Neural progenitor cell (in vitro differentiated cells): ENCODE data around the gene CLDN17. TPM values are rescaled to one million over a fixed set of nuclear protein-coding genes. Genes with fewer than 3 reads are reported as not detected.

ENCODE experiments used
- DNase-seq: peaks from one replicate; pipeline ENCODE4 v3.0.0-alpha.2; 2016; ENCODE audit warnings: low spot score
- H2AFZ ChIP-seq: fragments of 200-600 bp; sonication (generic); replicated peaks from 2 replicates; pipeline ENCODE4 v1.6.1; 2016; ENCODE audit warnings: antibody characterized with exemption
- H3F3A ChIP-seq: fragments of 200-600 bp; sonication (generic); 2 replicates; pipeline ENCODE4 v1.6.1; 2016; ENCODE audit warnings: antibody characterized with exemption, low read depth
- H3K27ac ChIP-seq: fragments of 200-600 bp; sonication (generic); 2 replicates; pipeline ENCODE4 v1.5.1; 2016; ENCODE audit warnings: mild to moderate bottlenecking
- H3K27me3 ChIP-seq: fragments of 200-600 bp; sonication (generic); 2 replicates; pipeline ENCODE4 v1.6.1; 2016; ENCODE audit warnings: mild to moderate bottlenecking, moderate library complexity
- H3K36me3 ChIP-seq: fragments of 200-600 bp; sonication (generic); 2 replicates; pipeline ENCODE4 v1.5.1; 2016
- H3K4me1 ChIP-seq: fragments of 200-600 bp; sonication (generic); 2 replicates; pipeline ENCODE4 v1.6.1; 2016; ENCODE audit warnings: mixed run types
- H3K4me2 ChIP-seq: fragments of 200-600 bp; sonication (generic); 2 replicates; pipeline ENCODE4 v1.6.1; 2016
- H3K4me3 ChIP-seq: fragments of 200-600 bp; sonication (generic); 2 replicates; pipeline ENCODE4 v1.5.1; 2016
- H3K79me2 ChIP-seq: fragments of 200-600 bp; sonication (generic); 2 replicates; pipeline ENCODE4 v1.6.1; 2016; ENCODE audit warnings: low read depth
- H3K9ac ChIP-seq: fragments of 200-600 bp; sonication (generic); 2 replicates; pipeline ENCODE4 v1.6.1; 2016
- H3K9me3 ChIP-seq: fragments of 200-600 bp; sonication (generic); 2 replicates; pipeline ENCODE4 v1.5.1; 2016; ENCODE audit warnings: low read depth
- H4K20me1 ChIP-seq: fragments of 200-600 bp; sonication (generic); 2 replicates; pipeline ENCODE4 v1.6.1; 2016; ENCODE audit warnings: low read depth
- H3K27ac Mint-ChIP-seq: 3 replicates; pipeline ENCODE4 v1.8.0; 2021; ENCODE audit warnings: mixed read lengths
- H3K27me3 Mint-ChIP-seq: 2 replicates; pipeline ENCODE4 v1.8.0; 2022; ENCODE audit warnings: low read depth, mild to moderate bottlenecking, inconsistent platforms, moderate library complexity, mixed read lengths; ENCODE audit not compliant: insufficient read depth
- H3K36me3 Mint-ChIP-seq: 3 replicates; pipeline ENCODE4 v1.8.0; 2021; ENCODE audit warnings: mixed read lengths
- H3K4me1 Mint-ChIP-seq: 3 replicates; pipeline ENCODE4 v1.8.0; 2021; ENCODE audit warnings: mixed read lengths
- H3K4me3 Mint-ChIP-seq: 3 replicates; pipeline ENCODE4 v1.8.0; 2021; ENCODE audit warnings: mild to moderate bottlenecking, moderate library complexity, mixed read lengths
- H3K9me3 Mint-ChIP-seq: 3 replicates; pipeline ENCODE4 v1.8.0; 2020; ENCODE audit warnings: mixed read lengths
- EZH2 ChIP-seq: fragments of 200-600 bp; sonication (generic); IDR thresholded peaks from 2 replicates; pipeline ENCODE4 v1.6.1; 2017; ENCODE audit warnings: antibody characterized with exemption, mild to moderate bottlenecking, moderate library complexity
- EZH2phosphoT487 ChIP-seq: fragments of 200-600 bp; sonication (generic); IDR thresholded peaks from 2 replicates; pipeline ENCODE4 v1.6.1; 2017; ENCODE audit warnings: antibody characterized with exemption
- total RNA-seq: library from RNA; depleted of rRNA; stranded (reverse); fragments of >200 nt; gene quantifications from 2 replicates; pipeline ENCODE4 v1.2.3, GENCODE V29; 2015; ENCODE audit warnings: low replicate concordance
- TF ChIP-seq, protein P1 (sequence below): fragments of 200-600 bp; sonication (generic); IDR thresholded peaks from 2 replicates; pipeline ENCODE4 v1.5.1; 2017; ENCODE audit warnings: antibody characterized with exemption, mild to moderate bottlenecking

The CLDN17 gene, protein sequence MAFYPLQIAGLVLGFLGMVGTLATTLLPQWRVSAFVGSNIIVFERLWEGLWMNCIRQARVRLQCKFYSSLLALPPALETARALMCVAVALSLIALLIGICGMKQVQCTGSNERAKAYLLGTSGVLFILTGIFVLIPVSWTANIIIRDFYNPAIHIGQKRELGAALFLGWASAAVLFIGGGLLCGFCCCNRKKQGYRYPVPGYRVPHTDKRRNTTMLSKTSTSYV
- not detected in 2 replicates for total RNA-seq

DNA sequence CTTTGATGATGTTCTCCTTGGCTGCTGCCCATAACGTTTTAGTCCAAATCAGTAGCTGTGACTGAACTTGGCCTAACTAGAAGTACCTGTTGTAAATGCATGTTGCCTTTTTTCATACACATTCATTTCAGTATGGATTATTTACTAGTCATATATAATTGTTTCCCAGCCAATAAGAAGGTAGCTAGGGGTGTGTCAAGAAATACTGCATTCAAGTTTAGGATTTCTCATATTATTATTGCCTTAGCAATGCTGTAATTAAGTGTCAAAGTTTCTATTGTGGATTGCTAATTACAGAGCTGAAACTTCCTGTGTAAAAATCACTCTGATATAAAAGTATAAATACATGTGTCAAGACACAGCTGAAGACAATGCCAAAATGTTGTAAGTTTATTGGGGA lies at the start of gene CLDN17:
TSS of gene CLDN17 (minus strand) at position 101 of the 400 bp plus-strand sequence. CDS start 188 bp downstream, outside the sequence.
- H3K27me3 Mint-ChIP-seq, result no peaks in the 10 kb centered on the region
- Histone ChIP-seq H2AFZ (peak within 1 kb of the TSS; percentile 43), H3K79me2 (no peaks in the 10 kb centered on the region), H3K4me1 (no peaks in the 10 kb centered on the region), H3F3A (no peaks in the 10 kb centered on the region), H3K9me3 (no peaks in the 10 kb centered on the region), H4K20me1 (no peaks in the 10 kb centered on the region), H3K27me3 (no peaks in the 10 kb centered on the region), H3K27ac (no peak within 1 kb of the TSS), H3K36me3 (no peaks in the 10 kb centered on the region), H3K4me2 (no peak within 1 kb of the TSS), H3K9ac (no peak within 1 kb of the TSS), H3K4me3 (no peak within 1 kb of the TSS)
- H3K27ac Mint-ChIP-seq, result no peak within 1 kb of the TSS
- no peaks in the 10 kb centered on the region for H3K36me3 Mint-ChIP-seq
- DNase-seq, result no peak
- H3K9me3 Mint-ChIP-seq, result no peaks in the 10 kb centered on the region
- no peaks in the 10 kb centered on the region for H3K4me1 Mint-ChIP-seq
- H3K4me3 Mint-ChIP-seq, result no peak within 1 kb of the TSS
- TF ChIP-seq EZH2, result no peak
- TF ChIP-seq, protein P1, sequence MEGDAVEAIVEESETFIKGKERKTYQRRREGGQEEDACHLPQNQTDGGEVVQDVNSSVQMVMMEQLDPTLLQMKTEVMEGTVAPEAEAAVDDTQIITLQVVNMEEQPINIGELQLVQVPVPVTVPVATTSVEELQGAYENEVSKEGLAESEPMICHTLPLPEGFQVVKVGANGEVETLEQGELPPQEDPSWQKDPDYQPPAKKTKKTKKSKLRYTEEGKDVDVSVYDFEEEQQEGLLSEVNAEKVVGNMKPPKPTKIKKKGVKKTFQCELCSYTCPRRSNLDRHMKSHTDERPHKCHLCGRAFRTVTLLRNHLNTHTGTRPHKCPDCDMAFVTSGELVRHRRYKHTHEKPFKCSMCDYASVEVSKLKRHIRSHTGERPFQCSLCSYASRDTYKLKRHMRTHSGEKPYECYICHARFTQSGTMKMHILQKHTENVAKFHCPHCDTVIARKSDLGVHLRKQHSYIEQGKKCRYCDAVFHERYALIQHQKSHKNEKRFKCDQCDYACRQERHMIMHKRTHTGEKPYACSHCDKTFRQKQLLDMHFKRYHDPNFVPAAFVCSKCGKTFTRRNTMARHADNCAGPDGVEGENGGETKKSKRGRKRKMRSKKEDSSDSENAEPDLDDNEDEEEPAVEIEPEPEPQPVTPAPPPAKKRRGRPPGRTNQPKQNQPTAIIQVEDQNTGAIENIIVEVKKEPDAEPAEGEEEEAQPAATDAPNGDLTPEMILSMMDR, result no peak
- no peak for TF ChIP-seq EZH2phosphoT487

DNA sequence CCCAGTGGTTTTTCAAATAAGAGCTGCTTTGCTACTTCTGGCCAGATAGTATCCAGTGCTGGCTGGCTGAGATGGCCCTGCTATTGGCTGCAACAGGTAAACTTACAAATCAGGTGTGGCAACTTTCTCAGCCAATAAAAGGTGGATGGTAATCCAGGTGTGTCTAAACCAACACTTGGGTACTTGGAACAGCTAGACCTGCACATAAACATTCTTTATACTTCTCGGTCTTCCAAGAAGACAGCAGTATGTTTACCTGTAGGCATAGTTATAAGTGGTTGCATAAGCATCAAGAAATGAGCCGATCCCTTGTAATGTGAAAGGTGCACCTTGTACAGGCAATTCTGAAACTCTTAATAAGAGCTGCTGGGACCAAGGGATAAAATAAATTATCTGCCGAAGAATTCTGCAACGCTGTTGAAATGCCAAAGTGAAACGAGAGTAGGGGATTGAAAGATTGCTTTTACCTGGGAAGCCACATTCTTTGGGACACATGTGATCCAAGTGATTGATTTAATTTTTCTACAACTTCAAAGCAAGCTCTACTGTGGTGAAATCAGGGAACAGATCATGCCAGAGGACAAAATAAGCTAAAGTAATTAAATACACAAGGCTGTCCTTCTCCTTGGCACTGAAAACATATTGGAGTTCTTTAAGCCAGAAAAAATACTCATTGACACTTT lies 49.6 kb upstream of the CLDN17 start, which contains the start of gene CLDN8:
TSS of gene CLDN8 (minus strand) at position 57 of the 683 bp plus-strand sequence. CDS start 172 bp downstream, outside the sequence.
- TF ChIP-seq EZH2phosphoT487 (no peak), EZH2 (no peak)
- TF ChIP-seq, protein P1, result no peak
- no peaks in the 10 kb centered on the region for H3K9me3 ChIP-seq
- no peaks in the 10 kb centered on the region for H3K27me3 ChIP-seq
- H3K27ac ChIP-seq, result no peak within 1 kb of the TSS
- Mint-ChIP-seq H3K9me3 (peaks cover 2% of the 10 kb centered on the region), H3K4me1 (no peaks in the 10 kb centered on the region), H3K27me3 (peaks cover 3% of the 10 kb centered on the region), H3K4me3 (no peak within 1 kb of the TSS), H3K36me3 (peaks cover 2% of the 10 kb centered on the region), H3K27ac (no peak within 1 kb of the TSS)
- H3K9ac ChIP-seq, result no peak within 1 kb of the TSS
- no peaks in the 10 kb centered on the region for H3K79me2 ChIP-seq
- no peak within 1 kb of the TSS for H3K4me3 ChIP-seq
- H2AFZ ChIP-seq, result no peak within 1 kb of the TSS
- no peaks in the 10 kb centered on the region for H4K20me1 ChIP-seq
- no peaks in the 10 kb centered on the region for H3K36me3 ChIP-seq
- no peak for DNase-seq
- no peak within 1 kb of the TSS for H3K4me2 ChIP-seq
- no peaks in the 10 kb centered on the region for H3F3A ChIP-seq
- no peaks in the 10 kb centered on the region for H3K4me1 ChIP-seq

DNA sequence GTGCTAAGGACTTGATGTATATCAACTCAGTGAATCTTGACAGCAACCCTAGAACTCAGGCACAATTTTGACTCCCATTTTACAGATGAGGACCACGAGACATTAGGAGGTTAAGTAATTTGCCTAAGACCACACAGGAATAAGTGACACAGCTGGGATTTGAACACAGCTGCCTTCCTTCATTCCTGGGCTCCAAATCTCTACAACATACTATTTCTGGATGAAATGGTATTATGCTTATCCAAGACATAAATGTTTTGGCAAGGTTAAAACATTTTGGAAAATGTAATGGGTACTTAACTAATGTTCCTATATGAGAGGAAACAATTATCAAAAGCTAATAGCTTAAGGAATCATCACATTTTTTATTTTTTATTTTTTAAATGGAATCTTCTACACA lies 44.5 kb upstream of the CLDN17 start:
- TF ChIP-seq EZH2phosphoT487, result no peak
- TF ChIP-seq EZH2, result no peak
- TF ChIP-seq, protein P1, result no peak
- no peaks in the 10 kb centered on the region for H3K36me3 ChIP-seq
- H3K4me3 Mint-ChIP-seq, result no peak overlapping the region
- peaks cover 9% of the 10 kb centered on the region for H3K4me1 Mint-ChIP-seq
- no peak for DNase-seq
- H3K9me3 Mint-ChIP-seq, result peaks cover 3% of the 10 kb centered on the region
- H3K27me3 Mint-ChIP-seq, result peaks cover 2% of the 10 kb centered on the region
- no peak overlapping the region for H3K4me3 ChIP-seq
- H3K9ac ChIP-seq, result no peak overlapping the region
- H3K4me2 ChIP-seq, result no peak overlapping the region
- no peaks in the 10 kb centered on the region for H3K27me3 ChIP-seq
- H3F3A ChIP-seq, result no peaks in the 10 kb centered on the region
- no peaks in the 10 kb centered on the region for H3K36me3 Mint-ChIP-seq
- no peak overlapping the region for H3K27ac ChIP-seq
- no peak overlapping the region for H3K27ac Mint-ChIP-seq
- peaks cover 5% of the 10 kb centered on the region for H3K4me1 ChIP-seq
- H3K79me2 ChIP-seq, result no peaks in the 10 kb centered on the region
- no peaks in the 10 kb centered on the region for H4K20me1 ChIP-seq
- no peaks in the 10 kb centered on the region for H3K9me3 ChIP-seq
- H2AFZ ChIP-seq, result no peak overlapping the region
